ENCODE measurements around the gene KRT35.

Gene KRT35

GRCh38 chr17:41428591-41429291 is 52.2 kb downstream of the KRT35 start:
- no peak overlapping the region for H3K4me3 ChIP-seq (ENCODE audit: low read depth, low read length)
- no peak for TF ChIP-seq CTCF (IDR thresholded peaks at IDR 0.05; ENCODE audit: insufficient read depth, low read depth, low read length, missing control alignments)
- no peak for DNase-seq (ENCODE audit: low read depth)

Data from GM12865 (cell line).